Endothelial cell of umbilical vein (primary cell): Measurements from ENCODE around the gene AMN.

Experiments
- POLR2A ChIP-seq: IDR thresholded peaks from 2 replicates; pipeline ENCODE4 v1.6.1; 2012; ENCODE audit warnings: low read depth, mild to moderate bottlenecking, control low read depth, low read length
- TF ChIP-seq, protein P1 (sequence below), 2 donors: IDR thresholded peaks; 1 replicate in 1 of 2; 2 replicates in 1 of 2; pipeline ENCODE4 v1.5.1; 2011; ENCODE audit warnings: low read length in 2 of 2, mild to moderate bottlenecking in 2 of 2, moderate library complexity in 2 of 2, control low read depth in 1 of 2, inconsistent platforms in 1 of 2, low read depth in 1 of 2; ENCODE audit not compliant: insufficient read depth in 1 of 2; ENCODE audit errors: extremely low read depth in 1 of 2

DNA sequence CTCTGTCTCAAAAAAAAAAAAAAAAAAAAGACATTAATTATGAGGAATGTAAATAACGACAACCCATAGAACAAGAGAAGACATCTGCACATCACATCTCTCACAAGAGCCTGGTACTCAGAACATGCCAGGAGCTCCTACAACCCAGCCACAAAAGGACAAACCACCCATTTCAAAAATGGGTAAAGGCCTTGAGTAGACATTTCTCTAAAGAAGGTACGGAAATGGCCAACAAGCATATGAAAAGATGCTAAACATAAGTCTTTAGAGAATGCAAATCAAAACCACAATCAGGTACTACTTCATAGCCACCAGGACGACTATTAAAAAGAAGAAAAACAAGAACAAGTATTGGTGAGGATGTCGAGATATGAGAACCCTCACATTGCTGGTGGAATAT lies 13.3 kb downstream of the AMN start:
- TF ChIP-seq POLR2A = no peak
- TF ChIP-seq, protein P1, sequence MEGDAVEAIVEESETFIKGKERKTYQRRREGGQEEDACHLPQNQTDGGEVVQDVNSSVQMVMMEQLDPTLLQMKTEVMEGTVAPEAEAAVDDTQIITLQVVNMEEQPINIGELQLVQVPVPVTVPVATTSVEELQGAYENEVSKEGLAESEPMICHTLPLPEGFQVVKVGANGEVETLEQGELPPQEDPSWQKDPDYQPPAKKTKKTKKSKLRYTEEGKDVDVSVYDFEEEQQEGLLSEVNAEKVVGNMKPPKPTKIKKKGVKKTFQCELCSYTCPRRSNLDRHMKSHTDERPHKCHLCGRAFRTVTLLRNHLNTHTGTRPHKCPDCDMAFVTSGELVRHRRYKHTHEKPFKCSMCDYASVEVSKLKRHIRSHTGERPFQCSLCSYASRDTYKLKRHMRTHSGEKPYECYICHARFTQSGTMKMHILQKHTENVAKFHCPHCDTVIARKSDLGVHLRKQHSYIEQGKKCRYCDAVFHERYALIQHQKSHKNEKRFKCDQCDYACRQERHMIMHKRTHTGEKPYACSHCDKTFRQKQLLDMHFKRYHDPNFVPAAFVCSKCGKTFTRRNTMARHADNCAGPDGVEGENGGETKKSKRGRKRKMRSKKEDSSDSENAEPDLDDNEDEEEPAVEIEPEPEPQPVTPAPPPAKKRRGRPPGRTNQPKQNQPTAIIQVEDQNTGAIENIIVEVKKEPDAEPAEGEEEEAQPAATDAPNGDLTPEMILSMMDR (IDR thresholded peaks at IDR 0.05; ENCODE audit: extremely low read depth in 1 of 2, insufficient read depth in 1 of 2, low read depth in 1 of 2, low read length in 2 of 2) = no peak
